HG03571 (cell line): ENCODE measurements around the gene ZNF236.
"Not testable (repeated sequence)": the region's sequence is repeated elsewhere in the genome, so short reads cannot be mapped to it uniquely, and the experiment has no call there.

Source experiments
- ATAC-seq: cut with Tn5 transposase; IDR thresholded peaks from one replicate; pipeline ENCODE4 v1.9.1; 2021; ENCODE audit not compliant: unreplicated experiment

ZNF236 gene

GRCh38 chr18:77001979-77002378 lies 179.6 kb downstream of the ZNF236 start:
- no peak for ATAC-seq

DNA sequence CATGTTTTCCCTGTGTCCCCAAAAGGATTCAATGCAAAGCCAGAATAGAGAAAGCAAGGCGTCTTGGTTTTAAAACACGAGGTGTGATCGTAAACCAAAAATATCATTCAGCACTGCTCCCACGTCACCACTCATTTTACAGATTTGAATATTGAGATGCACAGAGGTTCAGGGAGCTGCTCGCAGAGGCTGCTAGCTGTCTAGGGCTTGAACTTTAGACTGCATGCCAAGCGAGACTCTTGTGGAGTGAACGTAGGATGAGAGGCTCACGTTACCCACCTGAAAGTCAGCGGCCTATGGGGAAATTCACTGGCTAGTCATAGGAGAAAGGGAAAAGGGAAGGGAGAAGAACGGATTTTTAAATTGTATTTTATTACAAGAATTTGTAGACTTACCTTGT lies 180.1 kb downstream of the ZNF236 start:
- ATAC-seq, result no peak

DNA sequence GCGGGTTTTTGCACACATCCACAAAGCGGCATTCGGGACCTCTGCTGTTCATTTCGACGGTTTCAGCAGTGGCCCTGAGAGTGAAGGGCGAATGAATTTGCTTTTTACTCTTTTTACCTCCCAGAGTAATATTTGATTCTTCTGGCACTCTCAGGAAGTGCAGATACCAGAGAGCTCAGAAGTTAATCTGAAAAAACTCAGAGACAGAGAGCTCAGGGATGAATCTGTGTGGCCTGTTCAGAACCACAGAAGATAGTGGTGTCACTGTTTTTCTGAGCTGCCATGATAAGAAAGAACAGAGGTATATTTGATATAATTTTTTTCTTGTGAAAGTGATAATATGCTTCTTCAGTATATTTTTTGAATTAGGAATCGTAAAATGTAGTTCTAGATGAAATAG lies 181.0 kb downstream of the ZNF236 start:
- no peak for ATAC-seq

GRCh38 chr18:77004555-77005380 lies 182.4 kb downstream of the ZNF236 start:
- no peak for ATAC-seq

DNA sequence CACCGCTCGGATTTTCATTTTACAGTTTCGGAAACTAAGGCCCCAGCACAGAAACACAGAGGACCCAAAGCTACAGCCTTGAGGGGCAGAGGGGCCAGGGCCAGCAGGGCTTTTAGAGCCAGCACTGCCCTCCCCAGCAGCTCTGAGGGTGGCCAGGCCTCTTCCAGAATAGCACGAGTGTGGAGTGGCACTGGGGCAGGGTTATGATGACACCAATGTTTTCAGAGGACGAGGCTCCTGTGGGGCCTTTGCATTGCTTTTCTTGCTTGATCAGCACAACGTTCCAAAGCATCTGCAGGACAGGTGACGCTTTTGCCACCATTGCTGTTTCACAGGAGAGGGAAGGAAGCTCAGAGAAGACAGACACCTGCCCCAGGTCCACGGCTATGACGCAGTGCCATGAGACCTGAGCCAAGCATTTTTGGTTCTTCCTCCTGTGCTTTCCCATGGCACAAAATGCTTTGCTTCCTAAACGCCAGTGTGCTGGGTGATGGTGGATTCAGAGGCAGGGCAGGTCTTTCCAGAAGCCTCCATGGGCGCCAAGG lies 183.4 kb downstream of the ZNF236 start:
- ATAC-seq, result no peak

GRCh38 chr18:77006305-77007175 lies 184.2 kb downstream of the ZNF236 start:
- no peak for ATAC-seq

GRCh38 chr18:77007251-77007650 lies 184.9 kb downstream of the ZNF236 start:
- ATAC-seq, result no peak

DNA sequence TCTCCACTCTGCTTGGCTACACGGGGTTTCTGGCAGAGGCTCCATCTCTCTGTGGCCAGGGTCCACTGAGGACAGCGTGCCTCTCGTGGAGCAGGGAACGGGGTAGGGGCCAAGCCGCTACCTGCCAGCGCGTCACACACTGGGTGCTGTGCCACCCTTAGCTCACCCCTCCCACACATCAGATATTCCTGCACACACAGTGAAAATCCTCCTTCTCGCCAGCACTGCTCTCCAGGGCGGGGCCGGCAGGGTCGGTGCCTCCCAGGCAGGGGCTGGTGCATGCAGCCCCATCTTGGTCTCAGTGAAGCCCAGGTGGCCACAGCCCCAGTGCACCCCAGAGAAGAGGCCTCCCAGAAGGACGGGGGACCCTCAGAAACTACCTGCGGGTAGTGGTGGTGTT lies 185.6 kb downstream of the ZNF236 start:
- no peak for ATAC-seq

DNA sequence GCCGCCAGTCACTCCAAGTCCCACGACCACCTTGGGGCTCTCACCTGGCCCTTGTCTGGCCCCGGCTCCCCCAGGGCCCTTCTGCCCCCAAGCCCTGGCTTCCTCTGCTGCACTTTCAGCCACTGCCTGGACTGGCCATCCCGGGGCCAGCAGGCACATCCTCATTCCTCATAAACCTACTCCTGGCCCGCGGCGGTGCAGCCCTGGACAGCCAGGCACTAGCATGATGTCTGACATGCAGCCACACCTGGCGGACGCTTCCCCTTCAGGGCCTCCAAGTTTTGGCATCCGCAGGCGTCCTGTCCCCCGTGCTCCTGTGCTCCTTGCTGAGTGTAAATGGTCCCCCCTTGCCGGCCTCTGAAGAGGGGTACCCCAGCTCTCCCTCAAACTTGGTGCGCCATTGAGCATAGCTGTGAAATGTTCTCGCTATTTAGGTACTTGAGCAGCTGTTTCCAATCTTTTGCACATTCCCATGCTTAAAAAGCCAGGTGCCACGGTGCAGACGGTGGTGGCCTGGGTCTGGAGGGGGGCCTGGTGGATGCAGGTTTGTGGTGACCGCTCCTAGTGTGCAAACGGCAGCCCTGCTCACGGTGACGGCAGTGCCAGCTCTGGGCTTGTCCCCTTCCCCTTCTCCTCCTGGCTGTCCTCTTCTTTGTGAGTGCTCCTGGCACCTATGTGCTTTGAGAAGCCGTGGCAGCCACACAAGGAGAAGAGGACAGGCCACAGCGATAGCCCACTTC lies 186.4 kb downstream of the ZNF236 start:
- ATAC-seq, result no peak

DNA sequence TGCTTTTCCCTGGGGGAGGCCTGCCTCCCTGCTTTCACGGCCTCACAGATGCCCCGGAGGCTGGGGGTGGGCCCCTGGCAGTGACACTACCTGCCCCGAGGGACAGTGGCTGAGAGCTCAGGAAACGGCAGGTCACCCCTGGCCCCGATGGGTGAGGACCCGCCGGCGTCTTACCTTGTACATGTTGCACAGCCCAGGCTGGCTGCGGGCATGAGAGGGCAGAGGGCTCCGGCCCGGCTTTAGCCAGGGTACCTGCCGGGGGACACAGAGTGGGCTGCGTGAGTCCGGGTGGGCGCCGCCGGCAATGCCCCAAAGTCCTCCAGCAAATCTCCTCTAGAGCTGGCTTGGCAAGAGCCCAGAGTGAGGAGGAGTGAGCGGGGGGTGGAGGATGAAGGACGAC lies 187.3 kb downstream of the ZNF236 start:
- no peak for ATAC-seq

DNA sequence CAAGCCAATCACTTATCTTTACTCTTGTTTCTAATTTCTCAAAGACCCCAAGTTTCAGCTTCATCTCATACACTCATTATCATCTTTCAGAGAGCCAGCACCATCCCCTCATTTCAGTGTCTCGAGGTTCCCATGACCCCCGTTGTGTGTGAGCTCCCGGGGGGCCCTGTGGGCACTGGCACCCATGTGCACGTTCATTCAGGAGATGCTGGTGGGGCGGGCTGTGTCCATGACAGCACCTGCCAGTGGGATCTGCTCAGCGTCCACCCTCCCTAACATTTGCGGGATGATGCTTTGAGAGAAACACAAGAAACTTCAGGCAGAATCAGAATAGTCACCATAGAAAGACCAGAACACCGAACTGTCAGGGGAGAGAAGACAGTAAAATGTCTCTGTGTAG lies 189.8 kb downstream of the ZNF236 start:
- ATAC-seq, result no peak

- ATAC-seq, result no peak
These were observed 190.6 kb downstream of the ZNF236 start for GRCh38 chr18:77012806-77013541.

- no peak for ATAC-seq
These were observed 191.6 kb downstream of the ZNF236 start for GRCh38 chr18:77013811-77014521.

DNA sequence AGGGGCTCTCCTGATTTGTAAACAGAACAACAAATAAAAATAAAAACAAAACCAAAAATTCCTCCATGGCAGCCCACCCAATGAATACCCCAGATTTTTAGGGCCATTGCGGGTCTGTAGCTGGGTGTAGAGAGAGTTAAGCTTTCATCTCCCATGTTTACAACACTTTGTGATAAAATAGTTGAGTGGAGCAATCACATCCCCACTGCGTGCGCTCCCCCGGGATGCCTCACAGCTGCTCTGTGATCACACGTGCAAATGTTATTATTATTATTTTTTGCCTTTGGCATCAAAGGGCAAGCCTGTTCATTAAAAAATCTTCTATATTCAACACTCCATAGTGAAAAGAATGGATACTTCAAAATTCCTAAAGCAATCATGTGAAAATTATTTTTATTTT lies 192.2 kb downstream of the ZNF236 start:
- no peak for ATAC-seq

- no peak for ATAC-seq
These were observed 192.8 kb downstream of the ZNF236 start for GRCh38 chr18:77015169-77015568.

DNA sequence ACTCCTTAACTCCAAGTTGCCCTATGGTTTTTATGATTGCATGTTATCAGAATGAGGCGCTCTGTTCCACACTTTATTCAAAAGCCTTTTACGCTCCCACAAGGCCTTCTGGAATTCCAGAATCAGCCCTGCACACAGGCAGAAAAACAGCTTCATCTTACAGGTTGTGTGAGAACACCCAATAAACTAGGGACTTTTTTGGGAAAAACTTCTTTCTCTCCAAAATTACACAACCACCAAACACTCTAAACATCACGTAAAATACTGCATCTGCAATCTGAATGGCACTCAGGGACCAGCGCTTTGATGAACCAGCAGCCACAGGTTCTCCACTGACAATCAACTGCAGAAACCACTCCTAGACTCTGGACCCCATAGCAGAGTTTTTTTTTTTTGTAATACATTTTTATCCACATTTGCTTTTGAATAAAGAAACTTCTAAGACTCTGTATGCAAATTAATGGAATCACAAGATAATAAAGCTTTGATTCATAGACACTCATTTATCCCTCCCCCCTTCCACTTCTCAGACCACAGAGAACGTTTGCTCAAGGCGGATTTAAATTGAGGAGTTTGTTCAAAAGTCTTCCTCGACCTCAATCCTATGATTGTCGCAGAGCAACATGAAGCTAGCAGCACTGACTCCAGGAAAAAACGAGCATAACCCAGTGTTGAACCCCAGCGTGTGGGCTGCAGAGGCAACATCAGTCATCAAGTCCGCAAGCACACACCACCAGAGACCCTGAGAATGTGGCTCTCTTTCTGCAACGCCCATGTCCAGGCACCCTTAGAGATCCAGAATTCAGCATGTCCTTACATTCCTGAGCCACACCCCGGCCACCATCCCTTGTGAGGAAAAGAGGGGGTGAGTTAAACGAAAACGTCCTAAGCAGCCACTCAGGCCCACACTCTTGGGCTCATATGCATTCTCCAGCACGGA lies 193.7 kb downstream of the ZNF236 start:
- no peak for ATAC-seq

DNA sequence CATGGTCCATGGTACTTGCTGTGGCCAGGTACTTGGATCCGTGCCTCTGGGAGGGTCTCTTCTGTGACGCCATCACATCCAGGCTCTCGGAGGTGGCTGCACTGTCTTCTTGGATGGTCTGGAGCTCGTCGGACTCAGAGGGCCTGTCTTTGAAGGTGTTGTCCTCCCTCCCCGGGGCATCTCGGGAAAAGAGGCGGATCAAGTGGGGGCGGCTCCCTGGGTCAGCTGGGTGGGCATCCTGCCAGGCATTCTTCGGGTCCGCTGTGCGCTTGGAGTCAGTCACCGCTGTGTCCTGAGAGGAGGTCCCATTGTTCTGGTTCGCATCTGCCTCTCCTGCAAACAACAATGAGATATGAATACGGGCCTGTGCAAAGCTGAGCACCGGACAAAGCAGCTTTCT lies 194.6 kb downstream of the ZNF236 start:
- ATAC-seq, result no peak

DNA sequence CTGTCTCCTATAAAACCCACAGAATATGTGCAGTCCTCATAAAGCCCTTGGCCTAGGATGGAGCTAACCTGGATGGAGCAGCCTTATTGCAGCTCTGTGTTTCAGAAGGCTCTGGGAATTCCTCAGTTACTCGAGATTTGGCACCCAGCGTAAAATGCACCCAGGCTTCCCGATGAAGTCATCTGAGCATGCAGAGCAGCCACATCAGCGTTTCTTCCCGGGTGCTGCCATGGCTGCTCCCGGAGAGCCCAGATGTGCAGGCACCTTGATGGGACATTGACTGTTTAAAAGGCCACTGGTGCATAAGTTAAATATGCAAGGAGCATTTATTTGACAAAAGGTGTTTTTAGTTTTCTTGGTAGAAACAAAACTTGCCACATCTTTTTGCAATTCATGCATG lies 195.0 kb downstream of the ZNF236 start:
- no peak for ATAC-seq

GRCh38 chr18:77018650-77019049 lies 196.3 kb downstream of the ZNF236 start:
- not testable (repeated sequence) for ATAC-seq
